GM23248 (cell line): ENCODE results near the gene SMAD4. TPM values are rescaled to one million over a fixed set of nuclear protein-coding genes. Genes with fewer than 3 reads are reported as not detected.

Experiments
- DNase-seq: peaks from one replicate; pipeline ENCODE4 v3.0.0-alpha.2; 2015
- H2AFZ ChIP-seq: fragments of 200-600 bp; sonication (generic); 2 replicates; pipeline ENCODE4 v1.6.1; 2016; ENCODE audit warnings: antibody characterized with exemption
- H3F3A ChIP-seq: fragments of 200-600 bp; sonication (generic); 2 replicates; pipeline ENCODE4 v1.6.1; 2016; ENCODE audit warnings: mild to moderate bottlenecking, antibody characterized with exemption, mixed run types; ENCODE audit not compliant: insufficient read depth
- H3K27ac ChIP-seq: fragments of 200-600 bp; sonication (generic); 2 replicates; pipeline ENCODE4 v1.5.1; 2016; ENCODE audit warnings: mild to moderate bottlenecking
- H3K27me3 ChIP-seq: fragments of 200-600 bp; sonication (generic); replicated peaks from 2 replicates; pipeline ENCODE4 v1.6.1; 2016; ENCODE audit warnings: mild to moderate bottlenecking; ENCODE audit not compliant: insufficient read depth
- H3K36me3 ChIP-seq: fragments of 200-600 bp; sonication (generic); 2 replicates; pipeline ENCODE4 v1.6.1; 2016; ENCODE audit warnings: low read depth, mild to moderate bottlenecking
- H3K4me1 ChIP-seq: fragments of 200-600 bp; sonication (generic); 2 replicates; pipeline ENCODE4 v1.6.1; 2016; ENCODE audit warnings: mild to moderate bottlenecking; ENCODE audit not compliant: insufficient read depth
- H3K4me2 ChIP-seq: fragments of 200-600 bp; sonication (generic); one replicate; pipeline ENCODE4 v1.6.1; 2016; ENCODE audit warnings: mild to moderate bottlenecking; ENCODE audit not compliant: unreplicated experiment
- H3K4me3 ChIP-seq: fragments of 200-600 bp; sonication (generic); 2 replicates; pipeline ENCODE4 v1.5.1; 2016; ENCODE audit warnings: mild to moderate bottlenecking
- H3K79me2 ChIP-seq: fragments of 200-600 bp; sonication (generic); 2 replicates; pipeline ENCODE4 v1.6.1; 2016; ENCODE audit warnings: mild to moderate bottlenecking; ENCODE audit not compliant: insufficient read depth
- H3K9ac ChIP-seq: fragments of 200-600 bp; sonication (generic); 2 replicates; pipeline ENCODE4 v1.6.1; 2016; ENCODE audit warnings: mild to moderate bottlenecking
- H3K9me2 ChIP-seq: fragments of 200-600 bp; sonication (generic); 2 replicates; pipeline ENCODE4 v1.6.1; 2016; ENCODE audit warnings: mixed run types, mild to moderate bottlenecking, moderate library complexity; ENCODE audit not compliant: insufficient read depth
- H3K9me3 ChIP-seq: fragments of 200-600 bp; sonication (generic); one replicate; pipeline ENCODE4 v1.6.1; 2017; ENCODE audit warnings: low read depth
- H4K20me1 ChIP-seq: fragments of 200-600 bp; sonication (generic); 2 replicates; pipeline ENCODE4 v1.6.0; 2016; ENCODE audit not compliant: insufficient read depth
- EZH2 ChIP-seq: fragments of 200-600 bp; sonication (generic); IDR thresholded peaks from 2 replicates; pipeline ENCODE4 v1.6.1; 2018; ENCODE audit warnings: antibody characterized with exemption, mild to moderate bottlenecking; ENCODE audit not compliant: insufficient read depth, poor library complexity, severe bottlenecking
- EZH2phosphoT487 ChIP-seq: fragments of 200-600 bp; sonication (generic); IDR thresholded peaks from 2 replicates; pipeline ENCODE4 v1.6.1; 2018; ENCODE audit warnings: antibody characterized with exemption, moderate library complexity, mild to moderate bottlenecking, low read depth; ENCODE audit not compliant: insufficient read depth
- WGBS, 2 experiments: methylation state at CpG; one replicate each; pipeline ENCODE4 v1.1.6; 2015 to 2017; ENCODE audit warnings: low lambda C conversion rate in 2 of 2, low coverage in 1 of 2; ENCODE audit errors: missing lambda C conversion rate in 2 of 2; 5-methylcytosine and 5-hydroxymethylcytosine counted together
- in situ Hi-C: fragments of 300-500 bp; cut with MboI; formaldehyde crosslinking; loops from 2 replicates; pipeline ENCODE4 v1.15.0; 2020
- polyA plus RNA-seq: library from polyadenylated mRNA; unstranded; fragments of >200 nt; fragmentation: Nextera tagmentation; extraction: Ambion mirVana; gene quantifications from 2 replicates; pipeline ENCODE4 v1.2.1, GENCODE V29; 2016
- total RNA-seq: library from RNA; depleted of rRNA; stranded (reverse); fragments of >200 nt; shearing (Covaris generic); gene quantifications from 2 replicates; pipeline ENCODE4 v1.2.3, GENCODE V29; 2014

SMAD4 gene
- total and polyA plus RNA-seq, 2 experiments from 2014 or later: 39.6 to 90.4 TPM

GRCh38 chr18:51028201-51028805 lies 1.7 kb upstream of the SMAD4 start:
- Histone ChIP-seq H3K4me2 (no peak overlapping the region), H4K20me1 (peaks cover 9% of the 10 kb centered on the region; the same call in 1 of the 2 replicates), H3K79me2 (peaks cover 84% of the 10 kb centered on the region), H3K9me3 (no peaks in the 10 kb centered on the region), H3F3A (peaks cover 5% of the 10 kb centered on the region; the same call in 1 of the 2 replicates), H3K9ac (no peak overlapping the region; the same call in 1 of the 2 replicates), H3K27ac (no peak overlapping the region), H3K4me1 (peaks cover 22% of the 10 kb centered on the region), H3K36me3 (no peaks in the 10 kb centered on the region), H3K27me3 (no peaks in the 10 kb centered on the region), H3K4me3 (no peak overlapping the region), H3K9me2 (no peaks in the 10 kb centered on the region), H2AFZ (no peak overlapping the region)
- in situ Hi-C loops: no loop called here
- DNase-seq: peak; percentile 46
- WGBS, 2 experiments: 96 to 100% methylated on average over 4 of the region's 4 CpGs
- TF ChIP-seq EZH2: no peak
- no peak for TF ChIP-seq EZH2phosphoT487

GRCh38 chr18:51029378-51029693 lies 677 bp upstream of the SMAD4 start:
- Histone ChIP-seq H2AFZ (peak overlapping the region; percentile 84), H3K4me1 (peaks cover 22% of the 10 kb centered on the region), H3K9me3 (no peaks in the 10 kb centered on the region), H3K4me2 (peak overlapping the region; percentile 91), H3K36me3 (no peaks in the 10 kb centered on the region), H3K9ac (peak overlapping the region; percentile 95), H3K27me3 (no peaks in the 10 kb centered on the region), H3F3A (peaks cover 5% of the 10 kb centered on the region; the same call in 1 of the 2 replicates), H3K27ac (peak overlapping the region; percentile 94), H3K9me2 (no peaks in the 10 kb centered on the region), H4K20me1 (peaks cover 15% of the 10 kb centered on the region; the same call in 1 of the 2 replicates), H3K4me3 (peak overlapping the region; percentile 92), H3K79me2 (peaks cover 91% of the 10 kb centered on the region)
- no peak for DNase-seq
- TF ChIP-seq EZH2: no peak
- TF ChIP-seq EZH2phosphoT487: no peak
- in situ Hi-C loops: no loop called here
- WGBS, 2 experiments: 8 to 9% methylated on average over 10 of the region's 10 CpGs

- Histone ChIP-seq H2AFZ (0 out of 2 replicates have a peak overlapping the region, but pooled peaks have one; percentile 23), H3F3A (peaks cover 5% of the 10 kb centered on the region; the same call in 1 of the 2 replicates), H4K20me1 (peaks cover 15% of the 10 kb centered on the region; the same call in 1 of the 2 replicates), H3K27me3 (no peaks in the 10 kb centered on the region), H3K79me2 (peaks cover 92% of the 10 kb centered on the region), H3K9ac (peak overlapping the region; percentile 95), H3K9me2 (no peaks in the 10 kb centered on the region), H3K27ac (peak overlapping the region; percentile 94), H3K4me3 (peak overlapping the region; percentile 92), H3K4me1 (peaks cover 24% of the 10 kb centered on the region), H3K9me3 (no peaks in the 10 kb centered on the region), H3K36me3 (no peaks in the 10 kb centered on the region), H3K4me2 (peak overlapping the region; percentile 95)
- no peak for TF ChIP-seq EZH2
- no peak for TF ChIP-seq EZH2phosphoT487
- WGBS, 2 experiments: 0 to 1% methylated on average over 30 to 34 of the region's 66 CpGs
- DNase-seq: peak; percentile 87
- in situ Hi-C loops: no loop called here
These were observed 685 bp downstream of the SMAD4 start for GRCh38 chr18:51030537-51031258.

GRCh38 chr18:51032193-51032592 lies 2.2 kb downstream of the SMAD4 start:
- in situ Hi-C loops: no loop called here
- Histone ChIP-seq H2AFZ (no peak overlapping the region), H3K9me2 (no peaks in the 10 kb centered on the region), H3F3A (peaks cover 5% of the 10 kb centered on the region; the same call in 1 of the 2 replicates), H4K20me1 (peaks cover 15% of the 10 kb centered on the region; the same call in 1 of the 2 replicates), H3K27ac (peak overlapping the region; percentile 94), H3K4me1 (peaks cover 39% of the 10 kb centered on the region), H3K9me3 (no peaks in the 10 kb centered on the region), H3K9ac (peak overlapping the region; percentile 95), H3K79me2 (peaks cover 92% of the 10 kb centered on the region), H3K27me3 (no peaks in the 10 kb centered on the region), H3K4me2 (peak overlapping the region; percentile 95), H3K36me3 (no peaks in the 10 kb centered on the region), H3K4me3 (peak overlapping the region; percentile 92)
- 7 to 13% methylated on average over 5 of the region's 5 CpGs for WGBS, 2 experiments
- peak; percentile 25 for DNase-seq
- TF ChIP-seq EZH2 (no peak), EZH2phosphoT487 (no peak)
